SJCRH30 (cell line): ENCODE results near the gene EPDR1. TPM values are rescaled to one million over a fixed set of nuclear protein-coding genes. Genes with fewer than 3 reads are reported as not detected.

Source experiments
- DNase-seq, 2 experiments: peaks; one replicate each; pipeline ENCODE4 v3.0.0-alpha.2; 2015 to 2020
- H3K27ac ChIP-seq: fragments of 250-450 bp; sonication (Bioruptor Pico); 2 replicates; pipeline ENCODE4 v1.5.1; 2020; ENCODE audit warnings: mild to moderate bottlenecking, moderate library complexity
- H3K27me3 ChIP-seq: fragments of 250-450 bp; sonication (Bioruptor Pico); 2 replicates; pipeline ENCODE4 v1.5.1; 2020; ENCODE audit warnings: mild to moderate bottlenecking, moderate library complexity
- H3K36me3 ChIP-seq: fragments of 250-450 bp; sonication (Bioruptor Pico); 2 replicates; pipeline ENCODE4 v1.5.1; 2020; ENCODE audit warnings: mild to moderate bottlenecking, moderate library complexity
- H3K4me1 ChIP-seq: fragments of 250-450 bp; sonication (Bioruptor Pico); 2 replicates; pipeline ENCODE4 v1.5.1; 2020; ENCODE audit warnings: mild to moderate bottlenecking, moderate library complexity
- H3K4me3 ChIP-seq: fragments of 250-450 bp; sonication (Bioruptor Pico); 2 replicates; pipeline ENCODE4 v1.5.1; 2020; ENCODE audit warnings: mild to moderate bottlenecking, moderate library complexity
- H3K9me3 ChIP-seq: fragments of 250-450 bp; sonication (Bioruptor Pico); replicated peaks from 2 replicates; pipeline ENCODE4 v1.5.1; 2020; ENCODE audit warnings: mild to moderate bottlenecking, moderate library complexity
- total RNA-seq: library from RNA; depleted of rRNA; stranded (reverse); fragments of >200 nt; shearing (Covaris generic); gene quantifications from 2 replicates; pipeline ENCODE4 v1.2.3, GENCODE V29; 2014; rRNA removed

EPDR1 gene
- total RNA-seq, 1 experiment from 2014 or later: 23.3 TPM

- H3K27me3 ChIP-seq: no peaks in the 10 kb centered on the region
- no peak for DNase-seq
- no peaks in the 10 kb centered on the region for H3K36me3 ChIP-seq
- no peak overlapping the region for H3K27ac ChIP-seq
- no peak overlapping the region for H3K4me3 ChIP-seq
- H3K9me3 ChIP-seq: no peaks in the 10 kb centered on the region
- peaks cover 5% of the 10 kb centered on the region for H3K4me1 ChIP-seq
Observed at GRCh38 chr7:37981664-37982063, 61.2 kb downstream of the EPDR1 start.

GRCh38 chr7:37982423-37982822 is 62.0 kb downstream of the EPDR1 start:
- Histone ChIP-seq H3K4me1 (peaks cover 12% of the 10 kb centered on the region), H3K27ac (no peak overlapping the region), H3K4me3 (no peak overlapping the region), H3K27me3 (no peaks in the 10 kb centered on the region), H3K9me3 (no peaks in the 10 kb centered on the region), H3K36me3 (no peaks in the 10 kb centered on the region)
- DNase-seq: no peak

- H3K9me3 ChIP-seq: no peaks in the 10 kb centered on the region
- H3K4me3 ChIP-seq: no peak overlapping the region
- peaks cover 23% of the 10 kb centered on the region for H3K4me1 ChIP-seq
- H3K27ac ChIP-seq: no peak overlapping the region
- no peaks in the 10 kb centered on the region for H3K36me3 ChIP-seq
- no peak for DNase-seq
- H3K27me3 ChIP-seq: no peaks in the 10 kb centered on the region
Observed at GRCh38 chr7:37984750-37985390, 64.4 kb downstream of the EPDR1 start.

GRCh38 chr7:37986908-37987330 is 66.5 kb downstream of the EPDR1 start:
- Histone ChIP-seq H3K36me3 (no peaks in the 10 kb centered on the region), H3K4me3 (no peak overlapping the region), H3K27ac (no peak overlapping the region; the same call in 1 of the 2 replicates), H3K27me3 (no peaks in the 10 kb centered on the region), H3K9me3 (no peaks in the 10 kb centered on the region), H3K4me1 (peaks cover 23% of the 10 kb centered on the region)
- DNase-seq: no peak

- DNase-seq: peak; percentile 22 to 53
- H3K27me3 ChIP-seq: no peaks in the 10 kb centered on the region
- no peak overlapping the region for H3K4me3 ChIP-seq
- H3K27ac ChIP-seq: no peak overlapping the region; the same call in 1 of the 2 replicates
- no peaks in the 10 kb centered on the region for H3K36me3 ChIP-seq
- peaks cover 23% of the 10 kb centered on the region for H3K4me1 ChIP-seq
- no peaks in the 10 kb centered on the region for H3K9me3 ChIP-seq
Observed at GRCh38 chr7:37987732-37988131, 67.3 kb downstream of the EPDR1 start.

GRCh38 chr7:37988721-37989650 is 68.5 kb downstream of the EPDR1 start:
- Histone ChIP-seq H3K9me3 (peaks cover 4% of the 10 kb centered on the region; the same call in 1 of the 2 replicates), H3K4me3 (no peak overlapping the region), H3K4me1 (peaks cover 23% of the 10 kb centered on the region), H3K36me3 (no peaks in the 10 kb centered on the region), H3K27me3 (no peaks in the 10 kb centered on the region), H3K27ac (no peak overlapping the region)
- DNase-seq: no peak

- Histone ChIP-seq H3K4me3 (no peak overlapping the region), H3K27me3 (no peaks in the 10 kb centered on the region), H3K36me3 (no peaks in the 10 kb centered on the region), H3K9me3 (peaks cover 4% of the 10 kb centered on the region; the same call in 1 of the 2 replicates), H3K4me1 (peaks cover 23% of the 10 kb centered on the region), H3K27ac (no peak overlapping the region)
- no peak for DNase-seq
Observed at GRCh38 chr7:37990337-37990736, 69.9 kb downstream of the EPDR1 start.

- Histone ChIP-seq H3K9me3 (peaks cover 4% of the 10 kb centered on the region; the same call in 1 of the 2 replicates), H3K27ac (no peak overlapping the region), H3K27me3 (no peaks in the 10 kb centered on the region), H3K4me3 (no peak overlapping the region), H3K36me3 (no peaks in the 10 kb centered on the region), H3K4me1 (peaks cover 4% of the 10 kb centered on the region; the same call in 1 of the 2 replicates)
- DNase-seq: no peak
Observed at GRCh38 chr7:37993060-37993501, 72.6 kb downstream of the EPDR1 start.

GRCh38 chr7:37999673-38000072 is 79.2 kb downstream of the EPDR1 start:
- DNase-seq: peak in 1 of 2 experiments; percentile 20
- Histone ChIP-seq H3K27ac (peak overlapping the region; percentile 60), H3K36me3 (no peaks in the 10 kb centered on the region), H3K27me3 (no peaks in the 10 kb centered on the region), H3K9me3 (no peaks in the 10 kb centered on the region), H3K4me3 (no peak overlapping the region), H3K4me1 (peaks cover 28% of the 10 kb centered on the region)

GRCh38 chr7:38000272-38000671 is 79.8 kb downstream of the EPDR1 start:
- peak in 1 of 2 experiments; percentile 13 for DNase-seq
- no peaks in the 10 kb centered on the region for H3K36me3 ChIP-seq
- no peak overlapping the region for H3K4me3 ChIP-seq
- no peaks in the 10 kb centered on the region for H3K27me3 ChIP-seq
- peak overlapping the region; percentile 60 for H3K27ac ChIP-seq
- no peaks in the 10 kb centered on the region for H3K9me3 ChIP-seq
- peaks cover 28% of the 10 kb centered on the region for H3K4me1 ChIP-seq

Other genes starting within 250 kb of the EPDR1 start
- gene GPR141, start 236.9 kb upstream of the EPDR1 start, total RNA-seq: not detected in 2 replicates
- not detected in 2 replicates for gene NME8, start 72.0 kb upstream of the EPDR1 start, total RNA-seq
- gene SFRP4, start 3.8 kb upstream of the EPDR1 start, total RNA-seq: 4.4 and 5.6 TPM in 2 replicates